Transverse colon (tissue), 4 donors: ENCODE results near the gene CELF4. TPM values are rescaled to one million over a fixed set of nuclear protein-coding genes. Genes with fewer than 3 reads are reported as not detected.

Experiments used
- DNase-seq: peaks from one replicate; pipeline ENCODE4 v3.0.0-alpha.2; 2019
- H3K27ac ChIP-seq, 4 donors: fragments of 200-600 bp; sonication (generic); 2 replicates each; pipeline ENCODE4 v1.5.1; 2016 to 2018; ENCODE audit warnings: inconsistent platforms in 4 of 4
- H3K27me3 ChIP-seq: fragments of 200-600 bp; sonication (generic); 2 replicates; pipeline ENCODE4 v1.5.1; 2017; ENCODE audit warnings: inconsistent platforms
- H3K36me3 ChIP-seq, 4 donors: fragments of 200-600 bp; sonication (generic); 2 replicates each; pipeline ENCODE4 v1.5.1; 2017 to 2019; ENCODE audit warnings: inconsistent platforms in 4 of 4
- H3K4me1 ChIP-seq, 4 donors: fragments of 200-600 bp; sonication (generic); 2 replicates each; pipeline ENCODE4 v1.5.1; 2017 to 2020; ENCODE audit warnings: inconsistent platforms in 4 of 4
- H3K4me3 ChIP-seq, 4 donors: fragments of 200-600 bp; sonication (generic); 1 replicate in 1 of 4; 2 replicates in 3 of 4; pipeline versions ENCODE4 v1.5.1 to v1.6.1; 2017 to 2019; ENCODE audit warnings: inconsistent platforms in 4 of 4
- H3K9me3 ChIP-seq, 2 donors: fragments of 200-600 bp; sonication (generic); 2 replicates each; pipeline ENCODE4 v1.5.1; 2017 to 2019; ENCODE audit warnings: inconsistent platforms in 2 of 2
- EP300 ChIP-seq: sonication (generic); formaldehyde crosslinking; IDR thresholded peaks from one replicate; pipeline ENCODE4 v1.6.1; 2017; ENCODE audit warnings: antibody characterized with exemption, low read depth
- POLR2A ChIP-seq: fragments of 450-650 bp; IDR thresholded peaks from one replicate; pipeline ENCODE4 v1.6.1; 2016; ENCODE audit warnings: antibody characterized with exemption, mild to moderate bottlenecking, moderate library complexity
- POLR2AphosphoS5 ChIP-seq, 3 donors: sonication (generic); formaldehyde crosslinking; IDR thresholded peaks; one replicate each; pipeline ENCODE4 v1.6.1; 2016; ENCODE audit warnings: antibody characterized with exemption in 3 of 3
- WGBS, 2 donors: methylation state at CpG; one replicate each; pipeline ENCODE4 v1.1.5; 2018; ENCODE audit warnings: low coverage in 1 of 2; 5-methylcytosine and 5-hydroxymethylcytosine counted together
- in situ Hi-C, 4 donors: fragments of 200-750 bp; cut with MboI; loops; one replicate each; pipeline versions ENCODE4 v1.15.0 to v1.15.1; 2017; ENCODE audit warnings: low sequenced_read_pairs in 3 of 4, low pct_ligation_motif_present in 1 of 4, low pct_unique_long_range_greater_than_20kb in 1 of 4
- intact Hi-C: fragments of 100-400 bp; cut with DNase I; formaldehyde crosslinking; loops from one replicate; pipeline ENCODE4 v1.15.1; 2023; ENCODE audit warnings: low total_unique reads
- total RNA-seq, 4 donors: library from RNA; depleted of rRNA; stranded (reverse); fragments of >200 nt; gene quantifications; one replicate each; pipeline ENCODE4 v1.1.0, GENCODE V29; 2016
- TF ChIP-seq, protein P1 (sequence below), 5 experiments: fragments of 200-600 bp in 3 of 5; fragments of 450-650 bp in 2 of 5; sonication (generic) in 3 of 5; IDR thresholded peaks; 1 replicate in 2 of 5; 2 replicates in 3 of 5; pipeline ENCODE4 v1.5.1; 2016 to 2017; ENCODE audit warnings: antibody characterized with exemption in 5 of 5, inconsistent platforms in 3 of 5, mild to moderate bottlenecking in 2 of 5, moderate library complexity in 1 of 5

Gene CELF4
- total RNA-seq, 4 donors from 2014 or later = 0.14 to 0.75 TPM; not detected in 2

- no peaks in the 10 kb centered on the region for H3K36me3 ChIP-seq
- DNase-seq = no peak
- 79 to 88% methylated on average over 3 of the region's 3 CpGs for WGBS, 2 donors
- H3K27ac ChIP-seq = no peak overlapping the region
- no peaks in the 10 kb centered on the region for H3K9me3 ChIP-seq
- H3K27me3 ChIP-seq = peaks cover 3% of the 10 kb centered on the region
- no peaks in the 10 kb centered on the region for H3K4me1 ChIP-seq
- TF ChIP-seq POLR2A (no peak), EP300 (no peak), POLR2AphosphoS5 (IDR thresholded peaks at IDR 0.05) (no peak)
- TF ChIP-seq, protein P1, sequence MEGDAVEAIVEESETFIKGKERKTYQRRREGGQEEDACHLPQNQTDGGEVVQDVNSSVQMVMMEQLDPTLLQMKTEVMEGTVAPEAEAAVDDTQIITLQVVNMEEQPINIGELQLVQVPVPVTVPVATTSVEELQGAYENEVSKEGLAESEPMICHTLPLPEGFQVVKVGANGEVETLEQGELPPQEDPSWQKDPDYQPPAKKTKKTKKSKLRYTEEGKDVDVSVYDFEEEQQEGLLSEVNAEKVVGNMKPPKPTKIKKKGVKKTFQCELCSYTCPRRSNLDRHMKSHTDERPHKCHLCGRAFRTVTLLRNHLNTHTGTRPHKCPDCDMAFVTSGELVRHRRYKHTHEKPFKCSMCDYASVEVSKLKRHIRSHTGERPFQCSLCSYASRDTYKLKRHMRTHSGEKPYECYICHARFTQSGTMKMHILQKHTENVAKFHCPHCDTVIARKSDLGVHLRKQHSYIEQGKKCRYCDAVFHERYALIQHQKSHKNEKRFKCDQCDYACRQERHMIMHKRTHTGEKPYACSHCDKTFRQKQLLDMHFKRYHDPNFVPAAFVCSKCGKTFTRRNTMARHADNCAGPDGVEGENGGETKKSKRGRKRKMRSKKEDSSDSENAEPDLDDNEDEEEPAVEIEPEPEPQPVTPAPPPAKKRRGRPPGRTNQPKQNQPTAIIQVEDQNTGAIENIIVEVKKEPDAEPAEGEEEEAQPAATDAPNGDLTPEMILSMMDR (IDR thresholded peaks at IDR 0.05) = no peak
- no peak overlapping the region for H3K4me3 ChIP-seq
- intact Hi-C loops (no loop called here), in situ Hi-C loops (no loop called here)
Measured at GRCh38 chr18:37584217-37584616, 18.6 kb upstream of the CELF4 start.

DNA sequence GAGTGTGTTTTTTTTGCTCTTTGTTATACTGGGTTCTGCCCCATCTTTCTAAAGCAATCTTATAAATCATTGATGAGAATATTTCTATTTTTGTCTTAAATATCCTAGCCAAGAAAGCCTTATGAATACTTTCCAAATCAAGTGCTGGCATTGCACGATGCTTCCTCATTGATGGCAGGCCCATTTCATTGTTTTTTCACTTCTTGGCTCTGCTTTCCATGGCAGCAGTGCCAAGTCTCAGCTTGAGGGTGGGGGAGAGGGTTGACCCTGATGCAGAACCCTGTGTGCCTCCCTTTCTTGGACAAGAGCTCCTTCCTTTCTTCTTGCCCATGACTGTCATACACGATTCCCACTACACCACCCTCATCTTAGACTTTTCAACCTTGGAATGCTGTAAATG, 16.7 kb upstream of the CELF4 start:
- TF ChIP-seq POLR2A = no peak
- TF ChIP-seq POLR2AphosphoS5 (IDR thresholded peaks at IDR 0.05) = no peak
- TF ChIP-seq, protein P1 (IDR thresholded peaks at IDR 0.05) = no peak
- TF ChIP-seq EP300 = no peak
- intact Hi-C loops = no loop called here
- in situ Hi-C loops = no loop called here
- Histone ChIP-seq H3K27ac (no peak overlapping the region), H3K4me3 (no peak overlapping the region), H3K27me3 (peaks cover 15% of the 10 kb centered on the region), H3K4me1 (no peaks in the 10 kb centered on the region), H3K36me3 (no peaks in the 10 kb centered on the region), H3K9me3 (no peaks in the 10 kb centered on the region)
- DNase-seq = no peak
- 46 to 60% methylated on average over 1 to 2 of the region's 2 CpGs for WGBS, 2 donors

DNA sequence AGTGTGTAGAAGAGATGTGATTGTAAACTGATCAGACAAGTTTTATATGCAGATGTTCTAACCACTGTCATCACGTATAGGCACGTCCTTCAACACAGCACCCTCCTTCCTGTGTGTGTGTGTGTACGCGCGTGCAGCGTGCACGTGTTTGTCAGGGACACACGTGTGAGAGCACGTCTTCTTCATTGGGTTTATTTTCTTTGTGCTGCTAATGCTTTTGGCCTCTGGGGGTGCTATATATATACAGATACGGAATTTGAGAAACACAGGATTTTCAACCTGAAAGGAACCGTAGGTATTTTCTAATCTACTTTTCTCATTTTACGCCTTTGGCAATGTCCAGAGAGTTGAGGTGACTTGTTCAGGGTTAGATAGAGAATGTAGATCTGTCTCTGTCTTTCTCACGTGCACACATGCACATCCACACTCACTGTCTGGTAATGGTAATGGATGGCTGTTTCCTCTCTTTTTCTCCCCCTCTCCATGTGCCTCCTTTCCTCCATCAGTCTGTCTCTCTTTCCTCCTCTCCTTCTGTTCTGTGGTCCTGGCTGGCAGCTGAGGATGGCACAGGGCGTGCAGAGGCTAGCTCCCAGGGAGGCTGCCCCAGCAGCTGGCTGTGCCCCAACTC, 13.4 kb upstream of the CELF4 start:
- Histone ChIP-seq H3K4me3 (no peak overlapping the region), H3K9me3 (no peaks in the 10 kb centered on the region), H3K27me3 (peaks cover 15% of the 10 kb centered on the region), H3K36me3 (no peaks in the 10 kb centered on the region), H3K4me1 (no peaks in the 10 kb centered on the region), H3K27ac (no peak overlapping the region)
- WGBS, 2 donors = 9 to 20% methylated on average over 4 to 14 of the region's 14 CpGs
- intact Hi-C loops (no loop called here), in situ Hi-C loops (no loop called here)
- no peak for DNase-seq
- TF ChIP-seq POLR2AphosphoS5 (IDR thresholded peaks at IDR 0.05) = no peak
- TF ChIP-seq, protein P1 (IDR thresholded peaks at IDR 0.05) = peak in 3 of 5 experiments; percentile 10 to 26 (median 25)

DNA sequence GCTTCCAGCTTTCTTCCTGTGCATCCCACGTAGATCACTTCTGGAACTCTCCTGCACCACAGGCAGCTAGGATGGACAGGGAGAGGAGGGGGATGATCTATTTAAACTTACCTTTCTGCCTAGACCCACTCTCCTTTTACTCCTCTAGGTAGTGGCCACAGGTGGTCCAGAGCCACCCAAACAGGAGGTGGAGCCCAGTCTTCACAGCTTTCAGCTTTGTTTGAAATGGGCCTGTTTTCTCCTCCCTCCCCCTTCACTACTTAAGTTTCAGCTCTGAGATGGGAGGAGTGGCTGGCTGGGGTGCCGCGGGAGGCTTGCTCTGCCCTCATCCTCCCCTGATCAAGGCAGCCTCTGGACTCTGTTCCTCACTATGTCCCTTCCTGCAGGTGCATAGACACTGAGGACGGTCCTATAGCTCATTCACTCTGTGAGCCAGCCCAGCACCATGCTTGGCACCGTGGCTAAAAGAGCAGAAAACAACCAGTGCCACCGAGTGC, 12.6 kb upstream of the CELF4 start:
- H3K4me1 ChIP-seq = no peaks in the 10 kb centered on the region
- in situ Hi-C loops (no loop called here), intact Hi-C loops (no loop called here)
- no peak for DNase-seq
- no peaks in the 10 kb centered on the region for H3K36me3 ChIP-seq
- WGBS, 2 donors = 42% methylated on average over 6 of the region's 6 CpGs; no CpG with 5 or more reads in 1 of the 2 donors
- TF ChIP-seq, protein P1 (IDR thresholded peaks at IDR 0.05) = no peak
- TF ChIP-seq POLR2AphosphoS5 (IDR thresholded peaks at IDR 0.05) (no peak), POLR2A (no peak), EP300 (no peak)
- peaks cover 15% of the 10 kb centered on the region for H3K27me3 ChIP-seq
- H3K27ac ChIP-seq = no peak overlapping the region
- no peak overlapping the region for H3K4me3 ChIP-seq
- H3K9me3 ChIP-seq = no peaks in the 10 kb centered on the region
